ENCODE measurements around the gene PPARGC1A.

GRCh38 chr4:23860919-23861318, 28.9 kb downstream of the PPARGC1A start:
- TF ChIP-seq POLR2AphosphoS5 (IDR thresholded peaks at IDR 0.05; ENCODE audit: low read depth, low read length) (no peak), POLR2A (IDR thresholded peaks at IDR 0.05; ENCODE audit: low read depth, low read length) (no peak), TAF1 (IDR thresholded peaks at IDR 0.05; ENCODE audit: borderline replicate concordance, low read depth, low read length) (no peak)
